Neural crest cell (in vitro differentiated cells): ENCODE results near the gene FHIP1A. TPM values are rescaled to one million over a fixed set of nuclear protein-coding genes. Genes with fewer than 3 reads are reported as not detected.
"Not testable (repeated sequence)": the region's sequence is repeated elsewhere in the genome, so short reads cannot be mapped to it uniquely, and the experiment has no call there.

Experiments used
- DNase-seq: peaks from one replicate; pipeline ENCODE4 v3.0.0; 2021; ENCODE audit warnings: low read depth, mixed read lengths, low spot score
- H3K27ac Mint-ChIP-seq: one replicate; pipeline ENCODE4 v1.8.0; 2021; ENCODE audit warnings: mild to moderate bottlenecking, mixed read lengths; ENCODE audit not compliant: unreplicated experiment
- H3K27me3 Mint-ChIP-seq: 2 replicates; pipeline ENCODE4 v1.8.0; 2021; ENCODE audit warnings: low read depth, mild to moderate bottlenecking, mixed read lengths
- H3K36me3 Mint-ChIP-seq: 2 replicates; pipeline ENCODE4 v1.8.0; 2021; ENCODE audit warnings: low read depth, mild to moderate bottlenecking, mixed read lengths
- H3K4me1 Mint-ChIP-seq: 2 replicates; pipeline ENCODE4 v1.8.0; 2021; ENCODE audit warnings: mixed read lengths
- H3K4me3 Mint-ChIP-seq: one replicate; pipeline ENCODE4 v1.8.0; 2021; ENCODE audit warnings: mild to moderate bottlenecking, mixed read lengths
- H3K9me3 Mint-ChIP-seq: 2 replicates; pipeline ENCODE4 v1.8.0; 2021; ENCODE audit warnings: mixed read lengths
- total RNA-seq: library from RNA; stranded (reverse); gene quantifications from 2 replicates; pipeline ENCODE4 v1.2.1, GENCODE V29; 2021
- TF ChIP-seq, protein P1 (sequence below): fragments of 200-600 bp; sonication (generic); conservative IDR thresholded peaks from 2 replicates; pipeline ENCODE4 v1.5.0; 2021; ENCODE audit warnings: antibody characterized with exemption, mild to moderate bottlenecking

FHIP1A gene
- total RNA-seq, 1 donor from 2014 or later = not detected

- DNase-seq = no peak
- Mint-ChIP-seq H3K9me3 (peaks cover 3% of the 10 kb centered on the region), H3K4me1 (no peaks in the 10 kb centered on the region), H3K27me3 (peaks cover 18% of the 10 kb centered on the region), H3K36me3 (no peaks in the 10 kb centered on the region), H3K27ac (no peak overlapping the region), H3K4me3 (no peak overlapping the region)
- TF ChIP-seq, protein P1, sequence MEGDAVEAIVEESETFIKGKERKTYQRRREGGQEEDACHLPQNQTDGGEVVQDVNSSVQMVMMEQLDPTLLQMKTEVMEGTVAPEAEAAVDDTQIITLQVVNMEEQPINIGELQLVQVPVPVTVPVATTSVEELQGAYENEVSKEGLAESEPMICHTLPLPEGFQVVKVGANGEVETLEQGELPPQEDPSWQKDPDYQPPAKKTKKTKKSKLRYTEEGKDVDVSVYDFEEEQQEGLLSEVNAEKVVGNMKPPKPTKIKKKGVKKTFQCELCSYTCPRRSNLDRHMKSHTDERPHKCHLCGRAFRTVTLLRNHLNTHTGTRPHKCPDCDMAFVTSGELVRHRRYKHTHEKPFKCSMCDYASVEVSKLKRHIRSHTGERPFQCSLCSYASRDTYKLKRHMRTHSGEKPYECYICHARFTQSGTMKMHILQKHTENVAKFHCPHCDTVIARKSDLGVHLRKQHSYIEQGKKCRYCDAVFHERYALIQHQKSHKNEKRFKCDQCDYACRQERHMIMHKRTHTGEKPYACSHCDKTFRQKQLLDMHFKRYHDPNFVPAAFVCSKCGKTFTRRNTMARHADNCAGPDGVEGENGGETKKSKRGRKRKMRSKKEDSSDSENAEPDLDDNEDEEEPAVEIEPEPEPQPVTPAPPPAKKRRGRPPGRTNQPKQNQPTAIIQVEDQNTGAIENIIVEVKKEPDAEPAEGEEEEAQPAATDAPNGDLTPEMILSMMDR = no peak
Measured at GRCh38 chr4:151402145-151402865, 6.7 kb upstream of the FHIP1A start.

DNA sequence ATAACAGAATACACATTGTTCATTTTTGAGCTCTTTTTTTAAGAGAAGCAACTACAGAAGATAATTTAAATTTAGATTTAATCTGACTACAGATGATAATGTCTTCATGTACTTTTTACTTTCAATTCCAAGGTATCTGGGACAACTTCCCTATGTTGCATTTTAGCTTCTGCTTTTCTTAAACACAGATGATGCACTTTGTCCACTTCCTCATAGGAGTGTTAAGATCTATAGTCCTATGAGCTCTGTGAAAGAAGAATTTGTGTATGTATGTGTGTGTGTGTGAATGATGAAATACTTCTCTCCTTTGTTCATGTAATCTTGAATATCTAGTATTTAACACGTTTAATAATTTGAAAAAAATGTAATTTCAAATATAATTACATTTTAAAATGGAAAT, 5.3 kb upstream of the FHIP1A start:
- H3K27me3 Mint-ChIP-seq = peaks cover 31% of the 10 kb centered on the region
- H3K9me3 Mint-ChIP-seq = no peaks in the 10 kb centered on the region
- H3K36me3 Mint-ChIP-seq = no peaks in the 10 kb centered on the region
- no peak for DNase-seq
- TF ChIP-seq, protein P1 = no peak
- H3K4me3 Mint-ChIP-seq = no peak overlapping the region
- peaks cover 6% of the 10 kb centered on the region for H3K4me1 Mint-ChIP-seq
- no peak overlapping the region for H3K27ac Mint-ChIP-seq

DNA sequence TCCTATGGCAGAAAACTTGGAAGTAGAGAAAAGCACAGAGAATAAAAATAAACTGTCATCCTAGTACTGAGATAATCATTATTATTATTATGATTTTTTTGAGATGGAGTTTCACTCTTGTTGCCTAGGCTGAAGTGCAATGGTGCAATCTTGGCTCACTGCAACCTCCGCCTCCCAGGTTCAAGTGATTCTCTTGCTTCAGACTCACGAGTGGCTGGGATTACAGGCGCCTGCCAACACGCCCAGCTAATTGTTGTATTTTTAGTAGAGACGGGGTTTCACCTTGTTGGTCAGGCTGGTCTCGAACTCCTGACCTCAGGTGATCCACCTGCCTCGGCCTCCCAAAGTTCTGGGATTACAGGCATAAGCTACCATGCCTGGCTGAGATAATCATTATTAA, 4.2 kb upstream of the FHIP1A start:
- not testable (repeated sequence) for H3K36me3 Mint-ChIP-seq, H3K9me3 Mint-ChIP-seq, H3K27ac Mint-ChIP-seq, DNase-seq, H3K4me3 Mint-ChIP-seq
- Mint-ChIP-seq H3K4me1 (peaks cover 14% of the 10 kb centered on the region), H3K27me3 (peaks cover 41% of the 10 kb centered on the region)

DNA sequence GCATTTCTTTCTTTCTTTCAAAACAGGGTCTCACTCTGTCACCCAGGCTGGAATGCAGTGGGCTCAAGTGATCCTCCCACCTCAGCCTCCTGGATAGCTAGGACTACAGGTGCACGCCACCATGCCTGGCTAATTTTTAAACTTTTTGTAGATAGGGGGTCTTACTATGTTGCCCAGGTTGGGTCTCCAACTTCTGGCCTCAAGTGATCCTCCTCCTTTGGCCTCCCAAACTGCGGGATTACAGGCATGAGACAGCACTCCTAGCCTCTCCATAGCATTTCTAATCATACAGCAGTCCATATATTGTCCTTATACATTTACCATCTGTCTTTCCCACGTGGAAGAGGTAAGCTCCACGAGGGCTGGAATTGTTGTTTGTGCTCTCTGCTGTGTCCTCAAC, 2.0 kb upstream of the FHIP1A start:
- Mint-ChIP-seq H3K27me3 (peaks cover 62% of the 10 kb centered on the region), H3K27ac (no peak overlapping the region), H3K36me3 (no peaks in the 10 kb centered on the region), H3K9me3 (no peaks in the 10 kb centered on the region), H3K4me3 (peak overlapping the region; percentile 42), H3K4me1 (peaks cover 18% of the 10 kb centered on the region)
- DNase-seq = no peak
- TF ChIP-seq, protein P1 = no peak

DNA sequence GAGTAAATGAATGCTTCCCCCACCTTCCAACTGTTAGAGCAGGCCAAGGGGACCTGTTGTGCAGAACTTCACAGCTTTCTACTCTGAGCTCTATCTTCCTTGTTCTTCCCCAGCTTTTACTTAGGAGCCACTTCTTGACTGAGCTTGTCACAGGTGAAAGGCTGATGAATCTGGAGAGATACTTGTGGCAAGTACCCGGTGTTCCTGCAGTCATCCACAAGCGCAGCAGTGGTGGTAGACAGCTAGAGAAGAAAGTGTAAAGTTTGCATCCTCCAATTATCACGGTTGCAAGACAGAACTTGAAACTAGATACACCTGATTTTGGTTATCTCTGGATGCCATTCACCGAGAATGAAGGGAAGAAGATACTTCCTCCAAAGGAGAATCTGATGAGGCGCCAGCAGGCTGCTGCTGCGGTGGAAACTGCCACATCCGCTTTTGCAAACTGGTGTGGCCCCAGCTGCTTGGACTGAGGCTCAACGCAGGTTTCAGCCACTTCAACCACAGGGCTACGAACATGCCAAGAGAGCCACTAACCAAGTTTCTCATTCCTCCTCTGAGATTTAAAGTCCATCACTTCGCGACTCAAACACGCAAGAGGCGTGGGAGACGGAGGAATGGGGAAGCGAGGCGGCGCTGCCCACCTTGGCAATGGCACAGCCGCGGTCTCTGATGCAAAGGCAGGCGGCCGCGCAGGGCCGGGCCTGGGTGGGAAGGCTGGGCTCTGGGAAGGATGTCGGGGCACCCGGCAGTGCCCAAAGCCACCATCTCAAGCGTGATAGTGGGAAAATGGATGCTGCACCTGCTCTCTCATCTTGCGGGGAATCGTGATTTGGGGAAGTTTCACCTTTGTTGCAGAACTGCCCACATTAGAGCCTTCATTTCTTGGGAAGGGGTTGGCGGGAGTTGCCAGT, 1.3 kb upstream of the FHIP1A start:
- DNase-seq = no peak
- Mint-ChIP-seq H3K27me3 (peaks cover 63% of the 10 kb centered on the region), H3K4me1 (peaks cover 18% of the 10 kb centered on the region), H3K36me3 (no peaks in the 10 kb centered on the region), H3K4me3 (peak overlapping the region; percentile 89), H3K27ac (no peak overlapping the region), H3K9me3 (no peaks in the 10 kb centered on the region)
- TF ChIP-seq, protein P1 = no peak

- DNase-seq = no peak
- H3K9me3 Mint-ChIP-seq = no peaks in the 10 kb centered on the region
- TF ChIP-seq, protein P1 = no peak
- peaks cover 65% of the 10 kb centered on the region for H3K27me3 Mint-ChIP-seq
- peaks cover 18% of the 10 kb centered on the region for H3K4me1 Mint-ChIP-seq
- no peaks in the 10 kb centered on the region for H3K36me3 Mint-ChIP-seq
- peak overlapping the region; percentile 89 for H3K4me3 Mint-ChIP-seq
- H3K27ac Mint-ChIP-seq = no peak overlapping the region
Measured at GRCh38 chr4:151408380-151408629, 671 bp upstream of the FHIP1A start.
